ENCODE results near the gene ARHGDIG. TPM values are rescaled to one million over a fixed set of nuclear protein-coding genes. Genes with fewer than 3 reads are reported as not detected.

The ARHGDIG gene
- total RNA-seq, 2 experiments from 2014 or later: not detected

DNA sequence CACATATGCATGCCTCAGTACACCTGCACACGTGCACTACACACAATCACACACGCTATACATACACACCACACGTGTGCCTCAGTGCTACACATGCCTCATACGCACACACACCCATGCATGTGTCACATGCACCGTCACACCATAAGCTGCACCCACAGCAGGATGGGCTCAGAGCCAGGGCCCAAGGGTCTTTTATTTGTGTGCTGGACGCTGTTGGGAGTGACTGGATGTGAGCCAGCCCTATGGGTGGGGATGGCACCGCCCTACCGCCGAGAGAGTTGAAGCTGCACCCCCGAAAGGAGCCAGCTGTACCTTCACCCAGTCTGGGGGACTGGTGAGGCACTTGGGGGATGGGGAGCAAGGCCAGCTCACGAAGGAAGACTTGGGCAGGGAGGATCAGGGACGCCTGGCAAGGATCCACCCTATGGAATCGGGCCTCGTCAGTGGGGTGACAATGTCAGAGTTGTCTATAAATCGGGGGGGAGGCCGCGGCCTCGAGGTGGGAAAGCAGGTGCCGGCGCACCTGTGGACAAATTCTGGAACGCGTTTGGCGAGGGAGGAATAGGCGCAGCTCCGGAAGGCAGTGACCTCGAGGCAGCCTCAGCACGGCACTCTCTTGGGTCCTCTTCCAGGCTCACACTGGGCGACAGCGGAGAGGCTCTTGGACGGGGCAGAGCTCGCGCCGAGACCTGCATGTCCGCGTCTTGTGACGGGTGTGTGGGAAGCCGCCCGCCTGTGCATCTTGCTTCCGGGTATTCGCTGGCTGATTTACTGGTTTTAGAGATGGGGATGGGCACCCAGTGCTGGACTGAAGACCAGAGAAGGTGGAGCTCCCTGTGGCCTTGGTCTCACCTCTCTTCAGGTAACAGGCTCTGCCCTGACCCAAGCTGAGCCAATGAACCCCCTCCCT is 12.0 kb upstream of the ARHGDIG start:
- Histone ChIP-seq H3K79me2 (ENCODE audit: insufficient read depth, low read depth, low read length) (no peaks in the 10 kb centered on the region), H3K4me3 (ENCODE audit: low read depth, low read length, poor library complexity, severe bottlenecking) (no peak overlapping the region), H3K9me2 (ENCODE audit: insufficient read depth, low read length) (no peaks in the 10 kb centered on the region), H3K4me1 (ENCODE audit: insufficient read depth, low read length, poor library complexity, severe bottlenecking) (no peaks in the 10 kb centered on the region), H3K27ac (ENCODE audit: low read depth, low read length, poor library complexity, severe bottlenecking) (no peak overlapping the region), H3K9me3 (ENCODE audit: low read length) (no peaks in the 10 kb centered on the region), H3K4me2 (ENCODE audit: low read length) (no peak overlapping the region), H2AFZ (ENCODE audit: low read length) (no peak overlapping the region), H3K36me3 (ENCODE audit: insufficient read depth, low read length) (no peaks in the 10 kb centered on the region), H4K20me1 (ENCODE audit: insufficient read depth, low read length) (no peaks in the 10 kb centered on the region)
- BruUV-seq (replicated peaks): no TSS peak
- POLR2A ChIA-PET: no interaction called here
- CTCF ChIA-PET (ENCODE audit: unreplicated experiment): no interaction called here
- intact Hi-C loops (cut with micrococcal nuclease; ENCODE audit: unreplicated experiment): no loop called here
- DNase-seq (ENCODE audit: low spot score): no peak
- TF ChIP-seq EZH2phosphoT487 (IDR thresholded peaks at IDR 0.05; ENCODE audit: borderline replicate concordance, low read depth, low read length): no peak
- TF ChIP-seq, protein P1, sequence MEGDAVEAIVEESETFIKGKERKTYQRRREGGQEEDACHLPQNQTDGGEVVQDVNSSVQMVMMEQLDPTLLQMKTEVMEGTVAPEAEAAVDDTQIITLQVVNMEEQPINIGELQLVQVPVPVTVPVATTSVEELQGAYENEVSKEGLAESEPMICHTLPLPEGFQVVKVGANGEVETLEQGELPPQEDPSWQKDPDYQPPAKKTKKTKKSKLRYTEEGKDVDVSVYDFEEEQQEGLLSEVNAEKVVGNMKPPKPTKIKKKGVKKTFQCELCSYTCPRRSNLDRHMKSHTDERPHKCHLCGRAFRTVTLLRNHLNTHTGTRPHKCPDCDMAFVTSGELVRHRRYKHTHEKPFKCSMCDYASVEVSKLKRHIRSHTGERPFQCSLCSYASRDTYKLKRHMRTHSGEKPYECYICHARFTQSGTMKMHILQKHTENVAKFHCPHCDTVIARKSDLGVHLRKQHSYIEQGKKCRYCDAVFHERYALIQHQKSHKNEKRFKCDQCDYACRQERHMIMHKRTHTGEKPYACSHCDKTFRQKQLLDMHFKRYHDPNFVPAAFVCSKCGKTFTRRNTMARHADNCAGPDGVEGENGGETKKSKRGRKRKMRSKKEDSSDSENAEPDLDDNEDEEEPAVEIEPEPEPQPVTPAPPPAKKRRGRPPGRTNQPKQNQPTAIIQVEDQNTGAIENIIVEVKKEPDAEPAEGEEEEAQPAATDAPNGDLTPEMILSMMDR (conservative IDR thresholded peaks at IDR 0.05; ENCODE audit: low read length): no peak

DNA sequence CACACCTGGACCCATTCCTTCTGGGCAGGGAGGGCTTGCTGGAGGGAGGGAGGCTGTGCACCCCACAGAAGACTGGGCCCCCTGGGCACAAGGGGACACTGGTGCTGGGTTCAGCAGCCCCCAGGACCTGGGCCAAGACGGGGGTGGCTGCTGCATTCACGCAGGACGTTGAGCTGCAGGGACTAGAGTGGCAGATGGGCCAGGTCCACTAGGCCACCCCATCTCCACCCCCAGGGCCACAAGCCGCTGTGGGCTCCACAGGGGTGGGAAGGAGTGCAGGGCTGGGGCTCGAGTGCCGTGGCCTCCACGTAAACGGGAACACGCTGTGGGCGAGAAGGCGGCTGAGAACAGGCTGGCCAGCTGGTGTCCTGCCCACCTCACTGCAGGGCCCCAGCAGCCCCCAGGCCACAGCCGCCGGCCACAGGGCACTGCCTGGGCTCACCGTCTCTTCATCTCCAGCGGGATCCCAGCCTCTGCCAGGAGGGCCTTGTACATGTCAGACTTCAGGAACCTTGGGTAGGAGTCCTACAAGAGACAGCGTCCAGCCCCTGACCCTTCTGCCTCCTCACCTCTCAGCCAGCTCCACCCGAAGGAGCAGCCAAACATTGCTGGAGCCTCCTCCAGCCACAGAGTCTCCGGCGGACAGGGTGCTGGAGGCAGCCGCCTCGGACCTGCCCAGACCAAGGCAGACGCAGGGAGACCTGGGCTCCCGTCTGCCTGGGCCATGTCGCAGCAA is 11.2 kb upstream of the ARHGDIG start:
- H3K9me3 ChIP-seq (ENCODE audit: low read length): no peaks in the 10 kb centered on the region
- no TSS peak for BruUV-seq (replicated peaks)

More for the DNA sequence above, 11.2 kb upstream of the ARHGDIG start:
- intact Hi-C loops (cut with micrococcal nuclease; ENCODE audit: unreplicated experiment): no loop called here
- Histone ChIP-seq H3K27ac (ENCODE audit: low read depth, low read length, poor library complexity, severe bottlenecking) (no peak overlapping the region), H2AFZ (ENCODE audit: low read length) (no peak overlapping the region), H3K4me3 (ENCODE audit: low read depth, low read length, poor library complexity, severe bottlenecking) (no peak overlapping the region), H3K4me2 (ENCODE audit: low read length) (no peak overlapping the region), H3K9me2 (ENCODE audit: insufficient read depth, low read length) (no peaks in the 10 kb centered on the region), H3K4me1 (ENCODE audit: insufficient read depth, low read length, poor library complexity, severe bottlenecking) (no peaks in the 10 kb centered on the region), H4K20me1 (ENCODE audit: insufficient read depth, low read length) (no peaks in the 10 kb centered on the region), H3K36me3 (ENCODE audit: insufficient read depth, low read length) (no peaks in the 10 kb centered on the region), H3K79me2 (ENCODE audit: insufficient read depth, low read depth, low read length) (no peaks in the 10 kb centered on the region)
- no peak for TF ChIP-seq EZH2phosphoT487 (IDR thresholded peaks at IDR 0.05; ENCODE audit: borderline replicate concordance, low read depth, low read length)
- TF ChIP-seq, protein P1 (conservative IDR thresholded peaks at IDR 0.05; ENCODE audit: low read length): no peak
- ChIA-PET POLR2A (no interaction called here), CTCF (ENCODE audit: unreplicated experiment) (no interaction called here)
- no peak for DNase-seq (ENCODE audit: low spot score)
